GM23338 (cell line): ENCODE data around the gene VAMP8. TPM values are rescaled to one million over a fixed set of nuclear protein-coding genes. Genes with fewer than 3 reads are reported as not detected.

Experiments used
- ATAC-seq: fragments of 200-7000 bp; cut with Tn5 transposase; 3 replicates; pipeline ENCODE4 v1.9.1; 2020
- DNase-seq: peaks from one replicate; pipeline ENCODE4 v3.0.0-alpha.2; 2015; ENCODE audit warnings: low spot score
- H2AFZ ChIP-seq: fragments of 200-600 bp; sonication (generic); 2 replicates; pipeline ENCODE4 v1.8.0; 2016; ENCODE audit warnings: antibody characterized with exemption, mild to moderate bottlenecking, moderate library complexity
- H3F3A ChIP-seq: fragments of 200-600 bp; sonication (generic); replicated peaks from 2 replicates; pipeline ENCODE4 v1.8.0; 2017; ENCODE audit warnings: antibody characterized with exemption, mixed run types, low read depth
- H3K27ac ChIP-seq: fragments of 200-600 bp; sonication (generic); 2 replicates; pipeline ENCODE4 v1.6.1; 2016; ENCODE audit warnings: low read depth
- H3K27me3 ChIP-seq: fragments of 200-600 bp; sonication (generic); 2 replicates; pipeline ENCODE4 v1.8.0; 2016; ENCODE audit warnings: mild to moderate bottlenecking, mixed run types, moderate library complexity; ENCODE audit not compliant: insufficient read depth
- H3K36me3 ChIP-seq: fragments of 200-600 bp; sonication (generic); 2 replicates; pipeline ENCODE4 v1.8.0; 2016; ENCODE audit warnings: mild to moderate bottlenecking; ENCODE audit not compliant: insufficient read depth
- H3K4me1 ChIP-seq: fragments of 200-600 bp; sonication (generic); 2 replicates; pipeline ENCODE4 v1.8.0; 2016; ENCODE audit warnings: mild to moderate bottlenecking, moderate library complexity; ENCODE audit not compliant: insufficient read depth
- H3K4me2 ChIP-seq: fragments of 200-600 bp; sonication (generic); 2 replicates; pipeline ENCODE4 v1.7.1; 2017; ENCODE audit warnings: mixed run types
- H3K4me3 ChIP-seq: fragments of 200-600 bp; sonication (generic); 2 replicates; pipeline ENCODE4 v1.6.1; 2016; ENCODE audit warnings: mixed run types
- H3K79me2 ChIP-seq: fragments of 200-600 bp; sonication (generic); replicated peaks from 2 replicates; pipeline ENCODE4 v1.8.0; 2017; ENCODE audit warnings: mild to moderate bottlenecking; ENCODE audit not compliant: insufficient read depth
- H3K9me2 ChIP-seq: fragments of 200-600 bp; sonication (generic); 2 replicates; pipeline ENCODE4 v1.8.0; 2017; ENCODE audit not compliant: insufficient read depth
- H4K20me1 ChIP-seq: fragments of 200-600 bp; sonication (generic); replicated peaks from 2 replicates; pipeline ENCODE4 v1.8.0; 2017; ENCODE audit warnings: mild to moderate bottlenecking; ENCODE audit not compliant: insufficient read depth
- H3K27ac Mint-ChIP-seq: 2 replicates; pipeline ENCODE4 v1.8.0; 2020; ENCODE audit warnings: inconsistent platforms, mild to moderate bottlenecking, moderate library complexity, mixed read lengths
- H3K27me3 Mint-ChIP-seq: 3 replicates; pipeline ENCODE4 v1.8.0; 2022; ENCODE audit warnings: low read depth, mild to moderate bottlenecking, moderate library complexity, mixed read lengths, inconsistent platforms; ENCODE audit not compliant: insufficient read depth, poor library complexity
- H3K36me3 Mint-ChIP-seq: 3 replicates; pipeline ENCODE4 v1.8.0; 2021; ENCODE audit warnings: low read depth, mild to moderate bottlenecking, inconsistent platforms, moderate library complexity, mixed read lengths
- H3K4me1 Mint-ChIP-seq: 3 replicates; pipeline ENCODE4 v1.8.0; 2020; ENCODE audit warnings: mild to moderate bottlenecking, inconsistent platforms, mixed read lengths
- H3K4me3 Mint-ChIP-seq: 3 replicates; pipeline ENCODE4 v1.8.0; 2021; ENCODE audit warnings: moderate library complexity, mild to moderate bottlenecking, inconsistent platforms, mixed read lengths
- H3K9me3 Mint-ChIP-seq: 3 replicates; pipeline ENCODE4 v1.8.0; 2020; ENCODE audit warnings: moderate library complexity, mild to moderate bottlenecking, inconsistent platforms, mixed read lengths
- CREB1 ChIP-seq: fragments of 250-450 bp; sonication (Bioruptor Pico); IDR thresholded peaks from 2 replicates; pipeline ENCODE4 v1.5.0; 2020; ENCODE audit warnings: low read depth, mild to moderate bottlenecking, moderate library complexity
- CTCF ChIP-seq, 2 experiments: fragments of 200-600 bp in 1 of 2; sonication (generic) in 1 of 2; conservative IDR thresholded peaks; 2 replicates each; pipeline versions ENCODE4 v1.5.1 to v1.6.1; 2016 to 2017; ENCODE audit warnings: antibody characterized with exemption in 2 of 2, low read depth in 2 of 2, mild to moderate bottlenecking in 2 of 2, moderate library complexity in 1 of 2
- ETS1 ChIP-seq: IDR thresholded peaks from 2 replicates; pipeline ENCODE4 v1.6.1; 2016; ENCODE audit warnings: antibody characterized with exemption
- EZH2 ChIP-seq: fragments of 200-600 bp; sonication (generic); IDR thresholded peaks from one replicate; pipeline ENCODE4 v1.8.0; 2017; ENCODE audit warnings: antibody characterized with exemption, mild to moderate bottlenecking, low read depth; ENCODE audit not compliant: unreplicated experiment
- EZH2phosphoT487 ChIP-seq: fragments of 200-600 bp; sonication (generic); IDR thresholded peaks from one replicate; pipeline ENCODE4 v1.8.1; 2018; ENCODE audit warnings: antibody characterized with exemption; ENCODE audit not compliant: unreplicated experiment
- JUNB ChIP-seq: IDR thresholded peaks from one replicate; pipeline ENCODE4 v1.6.1; 2016; ENCODE audit warnings: antibody characterized with exemption; ENCODE audit not compliant: unreplicated experiment
- NANOG ChIP-seq: IDR thresholded peaks from 2 replicates; pipeline ENCODE4 v1.6.1; 2016; ENCODE audit warnings: antibody characterized with exemption, borderline replicate concordance
- POLR2AphosphoS5 ChIP-seq: IDR thresholded peaks from 2 replicates; pipeline ENCODE4 v1.6.1; 2016; ENCODE audit warnings: antibody characterized with exemption, low read depth
- REST ChIP-seq: IDR thresholded peaks from one replicate; pipeline ENCODE4 v1.6.1; 2018; ENCODE audit warnings: antibody characterized with exemption; ENCODE audit not compliant: unreplicated experiment
- STAT1 ChIP-seq: IDR thresholded peaks from one replicate; pipeline ENCODE4 v1.6.1; 2016; ENCODE audit warnings: antibody characterized with exemption; ENCODE audit not compliant: unreplicated experiment
- ZNF114 ChIP-seq: fragments of 250-450 bp; sonication (Bioruptor Pico); IDR thresholded peaks from 2 replicates; pipeline ENCODE4 v1.5.0; 2020; ENCODE audit warnings: mild to moderate bottlenecking, moderate library complexity
- ZNF331 ChIP-seq: fragments of 250-450 bp; sonication (Bioruptor Pico); IDR thresholded peaks from 2 replicates; pipeline ENCODE4 v1.5.0; 2020; ENCODE audit warnings: low read depth, mild to moderate bottlenecking, moderate library complexity
- ZNF462 ChIP-seq: fragments of 250-450 bp; sonication (Bioruptor Pico); IDR thresholded peaks from 2 replicates; pipeline ENCODE4 v1.5.0; 2020; ENCODE audit warnings: mild to moderate bottlenecking, moderate library complexity
- polyA plus RNA-seq: library from polyadenylated mRNA; unstranded; fragments of >200 nt; fragmentation: Nextera tagmentation; extraction: Ambion mirVana; gene quantifications from 2 replicates; pipeline ENCODE4 v1.2.1, GENCODE V29; 2016
- total RNA-seq: library from RNA; depleted of rRNA; stranded (reverse); fragments of >200 nt; shearing (Covaris generic); gene quantifications from 2 replicates; pipeline ENCODE4 v1.2.3, GENCODE V29; 2014

VAMP8 gene
- total and polyA plus RNA-seq, 2 experiments from 2014 or later: 16.3 to 71.7 TPM

- Mint-ChIP-seq H3K27me3 (peaks cover 3% of the 10 kb centered on the region), H3K36me3 (peaks cover 12% of the 10 kb centered on the region; the same call in 2 of the 3 replicates), H3K27ac (peak within 1 kb of the TSS; percentile 99), H3K4me1 (peaks cover 7% of the 10 kb centered on the region; the same call in 2 of the 3 replicates), H3K4me3 (peak within 1 kb of the TSS; percentile 96), H3K9me3 (no peaks in the 10 kb centered on the region; the same call in 2 of the 3 replicates)
- Histone ChIP-seq H3K4me1 (peaks cover 8% of the 10 kb centered on the region; the same call in 1 of the 2 replicates), H3F3A (no peaks in the 10 kb centered on the region; the same call in none of the 2 replicates), H3K4me2 (peak within 1 kb of the TSS; percentile 93), H3K9me2 (no peaks in the 10 kb centered on the region), H3K4me3 (peak within 1 kb of the TSS; percentile 83), H4K20me1 (peaks cover 6% of the 10 kb centered on the region; the same call in 1 of the 2 replicates), H3K27ac (peak within 1 kb of the TSS; percentile 92), H3K27me3 (no peaks in the 10 kb centered on the region), H3K79me2 (peaks cover 31% of the 10 kb centered on the region), H3K36me3 (peaks cover 9% of the 10 kb centered on the region), H2AFZ (peak within 1 kb of the TSS; percentile 82)
- TF ChIP-seq CREB1 (CRISPR knock-in tag): peak; percentile 88
- 0 out of 4 replicates have a peak, but pooled peaks of 1 of the 2 experiments have one; percentile 1 for TF ChIP-seq CTCF (conservative IDR thresholded peaks at IDR 0.05; ENCODE audit: low read depth in 2 of 2)
- TF ChIP-seq EZH2phosphoT487: no peak
- TF ChIP-seq REST: no peak
- no peak for TF ChIP-seq ZNF331 (CRISPR knock-in tag)
- no peak for TF ChIP-seq STAT1
- TF ChIP-seq POLR2AphosphoS5: peak; percentile 99
- peak; percentile 88 for TF ChIP-seq ETS1
- no peak for TF ChIP-seq ZNF462 (CRISPR knock-in tag)
- no peak for TF ChIP-seq ZNF114 (CRISPR knock-in tag)
- TF ChIP-seq EZH2: no peak
- TF ChIP-seq NANOG: no peak
- peak; percentile 59 for TF ChIP-seq JUNB
- peak; percentile 97 for ATAC-seq
- DNase-seq: peak; percentile 99
Measured at GRCh38 chr2:85561280-85562212, 15.8 kb upstream of the VAMP8 start, which contains the start of gene GGCX. TSS of gene GGCX (minus strand) at chr2:85561493. CDS start at chr2:85561428, 65 bp downstream.
